ENCODE results near the gene ERCC3.

GRCh38 chr2:127216095-127216494 is 77.8 kb downstream of the ERCC3 start:
- TF ChIP-seq POLR2AphosphoS5 (IDR thresholded peaks at IDR 0.05; ENCODE audit: low read depth, low read length) (no peak), POLR2A (IDR thresholded peaks at IDR 0.05; ENCODE audit: low read depth, low read length) (no peak)
